Measurements from ENCODE around the gene MAX. TPM values are rescaled to one million over a fixed set of nuclear protein-coding genes. Genes with fewer than 3 reads are reported as not detected.

The MAX gene
- total RNA-seq, 1 experiment from 2014 or later, result 125 TPM

DNA sequence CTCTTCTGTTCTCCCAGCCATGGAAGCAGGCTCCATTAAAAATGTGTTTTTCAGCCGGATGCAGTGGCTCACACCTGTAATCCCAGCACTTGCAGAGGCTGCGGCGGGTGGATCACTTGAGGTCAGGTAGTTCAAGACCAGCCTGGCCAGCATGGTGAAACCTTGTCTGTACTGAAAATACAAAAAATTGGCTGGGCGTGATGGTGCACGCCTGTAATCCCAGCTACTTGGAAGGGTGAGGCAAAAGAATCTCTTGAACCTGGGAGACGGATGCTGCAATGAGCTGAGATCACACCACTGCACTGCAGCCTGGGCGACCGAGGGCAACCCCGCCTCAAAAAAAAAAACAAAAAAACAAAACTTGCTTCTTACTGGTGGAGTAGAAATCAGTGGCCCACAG is 75.8 kb downstream of the MAX start:
- TF ChIP-seq CTCF (IDR thresholded peaks at IDR 0.05; ENCODE audit: unreplicated experiment), result no peak
- no peak overlapping the region for H3K4me3 Mint-ChIP-seq (ENCODE audit: unreplicated experiment)
- BruUV-seq (replicated peaks), result no TSS peak
- intact Hi-C loops (cut with micrococcal nuclease), result no loop called here
- peaks cover 21% of the 10 kb centered on the region for H3K36me3 Mint-ChIP-seq (ENCODE audit: insufficient read depth, unreplicated experiment)
- POLR2A ChIA-PET, result no interaction called here
- no peaks in the 10 kb centered on the region for H3K27me3 Mint-ChIP-seq (ENCODE audit: insufficient read depth, unreplicated experiment)
- CTCF ChIA-PET, result interaction anchor here (1.0 kb wide), 1 partner anchor 9 kb away, joined by 3 read pairs; no protein-coding TSS in a partner anchor
- H3K4me1 Mint-ChIP-seq (ENCODE audit: insufficient read depth, unreplicated experiment), result no peaks in the 10 kb centered on the region
- DNase-seq (ENCODE audit: unreplicated experiment), result no peak
- H3K27ac Mint-ChIP-seq (ENCODE audit: low read depth, unreplicated experiment), result no peak overlapping the region
- H3K9me3 Mint-ChIP-seq (ENCODE audit: unreplicated experiment), result no peaks in the 10 kb centered on the region

GRCh38 chr14:65025818-65026217 is 76.5 kb downstream of the MAX start:
- BruUV-seq (replicated peaks), result no TSS peak
- intact Hi-C loops (cut with micrococcal nuclease), result no loop called here
- CTCF ChIA-PET, result interaction anchor here (2.3 kb wide), 1 partner anchor 8 kb away, joined by 7 read pairs; no protein-coding TSS in a partner anchor
- DNase-seq (ENCODE audit: unreplicated experiment), result no peak
- no peak overlapping the region for H3K4me3 Mint-ChIP-seq (ENCODE audit: unreplicated experiment)
- TF ChIP-seq CTCF (IDR thresholded peaks at IDR 0.05; ENCODE audit: unreplicated experiment), result no peak
- peaks cover 21% of the 10 kb centered on the region for H3K36me3 Mint-ChIP-seq (ENCODE audit: insufficient read depth, unreplicated experiment)
- no peaks in the 10 kb centered on the region for H3K27me3 Mint-ChIP-seq (ENCODE audit: insufficient read depth, unreplicated experiment)
- no peaks in the 10 kb centered on the region for H3K9me3 Mint-ChIP-seq (ENCODE audit: unreplicated experiment)
- H3K27ac Mint-ChIP-seq (ENCODE audit: low read depth, unreplicated experiment), result no peak overlapping the region
- POLR2A ChIA-PET, result no interaction called here
- no peaks in the 10 kb centered on the region for H3K4me1 Mint-ChIP-seq (ENCODE audit: insufficient read depth, unreplicated experiment)

Small RNA genes lying within 50 kb of the gene (microRNA-seq; reads per million reads assigned to microRNA genes)
- not detected for gene MIR4706

Other genes with a start within 250 kb of the MAX start
- 1.3 and 2.1 TPM in 2 replicates for gene SPTB, start 222.6 kb downstream of the MAX start, total RNA-seq (2022)
- 72.5 and 89.2 TPM in 2 replicates for gene CHURC1, start 188.1 kb downstream of the MAX start, total RNA-seq (2022)
- gene GPX2, start 159.8 kb downstream of the MAX start, total RNA-seq (2022), result not detected in 2 replicates
- gene RAB15, start 130.2 kb downstream of the MAX start, total RNA-seq (2022), result 0.28 and 0.66 TPM in 2 replicates
- gene FNTB, start 115.6 kb downstream of the MAX start, total RNA-seq (2022), result 12.2 and 13.1 TPM in 2 replicates

Measured in MCF 10A (cell line).